Neural crest cell (in vitro differentiated cells): ENCODE measurements around the gene ASPM. TPM values are rescaled to one million over a fixed set of nuclear protein-coding genes. Genes with fewer than 3 reads are reported as not detected.
"Not testable (repeated sequence)": the region's sequence is repeated elsewhere in the genome, so short reads cannot be mapped to it uniquely, and the experiment has no call there.

Source experiments
- DNase-seq: peaks from one replicate; pipeline ENCODE4 v3.0.0; 2021; ENCODE audit warnings: low read depth, mixed read lengths, low spot score
- H3K27ac Mint-ChIP-seq: one replicate; pipeline ENCODE4 v1.8.0; 2021; ENCODE audit warnings: mild to moderate bottlenecking, mixed read lengths; ENCODE audit not compliant: unreplicated experiment
- H3K27me3 Mint-ChIP-seq: 2 replicates; pipeline ENCODE4 v1.8.0; 2021; ENCODE audit warnings: low read depth, mild to moderate bottlenecking, mixed read lengths
- H3K36me3 Mint-ChIP-seq: 2 replicates; pipeline ENCODE4 v1.8.0; 2021; ENCODE audit warnings: low read depth, mild to moderate bottlenecking, mixed read lengths
- H3K4me1 Mint-ChIP-seq: 2 replicates; pipeline ENCODE4 v1.8.0; 2021; ENCODE audit warnings: mixed read lengths
- H3K4me3 Mint-ChIP-seq: one replicate; pipeline ENCODE4 v1.8.0; 2021; ENCODE audit warnings: mild to moderate bottlenecking, mixed read lengths
- H3K9me3 Mint-ChIP-seq: 2 replicates; pipeline ENCODE4 v1.8.0; 2021; ENCODE audit warnings: mixed read lengths
- CTCF ChIP-seq: fragments of 200-600 bp; sonication (generic); conservative IDR thresholded peaks from 2 replicates; pipeline ENCODE4 v1.5.0; 2021; ENCODE audit warnings: antibody characterized with exemption, mild to moderate bottlenecking
- total RNA-seq: library from RNA; stranded (reverse); gene quantifications from 2 replicates; pipeline ENCODE4 v1.2.1, GENCODE V29; 2021

Gene ASPM
- total RNA-seq, 1 donor from 2014 or later = 53.3 TPM

- Mint-ChIP-seq H3K27ac (no peak overlapping the region), H3K36me3 (peaks cover 43% of the 10 kb centered on the region), H3K4me1 (peaks cover 30% of the 10 kb centered on the region), H3K9me3 (peaks cover 12% of the 10 kb centered on the region), H3K27me3 (no peaks in the 10 kb centered on the region), H3K4me3 (no peak overlapping the region)
- DNase-seq = no peak
- TF ChIP-seq CTCF = no peak
Measured at GRCh38 chr1:197099444-197099843, 47.0 kb downstream of the ASPM start.

GRCh38 chr1:197096971-197097370 lies 49.5 kb downstream of the ASPM start:
- H3K9me3 Mint-ChIP-seq, H3K27ac Mint-ChIP-seq: not testable (repeated sequence)

GRCh38 chr1:197096137-197096536 lies 50.3 kb downstream of the ASPM start:
- no peak overlapping the region for H3K4me3 Mint-ChIP-seq
- DNase-seq = no peak
- H3K4me1 Mint-ChIP-seq = peaks cover 8% of the 10 kb centered on the region
- TF ChIP-seq CTCF = no peak
- H3K27me3 Mint-ChIP-seq = no peaks in the 10 kb centered on the region
- H3K36me3 Mint-ChIP-seq = peaks cover 25% of the 10 kb centered on the region
- H3K27ac Mint-ChIP-seq = no peak overlapping the region
- H3K9me3 Mint-ChIP-seq = peaks cover 3% of the 10 kb centered on the region

More at GRCh38 chr1:197096971-197097370, 49.5 kb downstream of the ASPM start:
- DNase-seq, H3K27me3 Mint-ChIP-seq, H3K4me3 Mint-ChIP-seq: not testable (repeated sequence)
- peaks cover 17% of the 10 kb centered on the region for H3K4me1 Mint-ChIP-seq
- peaks cover 26% of the 10 kb centered on the region for H3K36me3 Mint-ChIP-seq

- no peak for DNase-seq
- TF ChIP-seq CTCF = no peak
- Mint-ChIP-seq H3K4me1 (no peaks in the 10 kb centered on the region), H3K27me3 (no peaks in the 10 kb centered on the region), H3K4me3 (no peak overlapping the region), H3K27ac (no peak overlapping the region), H3K36me3 (peaks cover 15% of the 10 kb centered on the region), H3K9me3 (no peaks in the 10 kb centered on the region)
Measured at GRCh38 chr1:197093226-197093885, 53.1 kb downstream of the ASPM start.

GRCh38 chr1:197092491-197093023 lies 53.9 kb downstream of the ASPM start:
- Mint-ChIP-seq H3K27ac (no peak overlapping the region), H3K4me1 (no peaks in the 10 kb centered on the region), H3K4me3 (no peak overlapping the region), H3K27me3 (no peaks in the 10 kb centered on the region), H3K36me3 (peaks cover 18% of the 10 kb centered on the region), H3K9me3 (no peaks in the 10 kb centered on the region)
- DNase-seq = no peak
- TF ChIP-seq CTCF = no peak

GRCh38 chr1:197083474-197083873 lies 63.0 kb downstream of the ASPM start:
- Mint-ChIP-seq H3K4me1 (no peaks in the 10 kb centered on the region), H3K27ac (no peak overlapping the region), H3K9me3 (peaks cover 22% of the 10 kb centered on the region), H3K36me3 (peaks cover 65% of the 10 kb centered on the region), H3K4me3 (no peak overlapping the region), H3K27me3 (no peaks in the 10 kb centered on the region)
- no peak for TF ChIP-seq CTCF
- DNase-seq = no peak
